CD4-positive, alpha-beta T cell treated with Interferon alpha-2 for 1 hour (primary cell): Measurements from ENCODE around the gene ZFAND6.
"Not testable (repeated sequence)": the region's sequence is repeated elsewhere in the genome, so short reads cannot be mapped to it uniquely, and the experiment has no call there.

Experiments
- DNase-seq, 2 donors: peaks; one replicate each; pipeline ENCODE4 v3.0.0-alpha.2; 2020 to 2022

The ZFAND6 gene

DNA sequence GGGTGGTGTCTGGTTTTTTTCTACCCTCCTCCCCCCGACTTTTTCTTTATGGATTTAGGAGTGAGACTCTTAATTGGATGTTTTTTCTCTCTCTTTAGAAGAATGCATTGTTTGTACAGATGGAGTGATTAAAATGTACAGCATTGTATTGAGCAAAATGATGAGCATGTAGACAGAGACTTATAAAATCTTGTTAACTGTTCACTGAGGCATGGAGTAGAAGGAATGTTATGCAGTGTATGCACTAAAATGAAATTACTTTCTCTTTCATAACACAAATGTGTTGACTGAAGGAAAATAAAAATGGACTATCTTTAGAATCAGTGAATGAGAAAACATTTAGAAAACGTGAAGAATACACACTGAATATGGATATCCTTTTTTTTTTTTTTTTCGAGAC lies 39.8 kb downstream of the ZFAND6 start:
- no peak for DNase-seq

DNA sequence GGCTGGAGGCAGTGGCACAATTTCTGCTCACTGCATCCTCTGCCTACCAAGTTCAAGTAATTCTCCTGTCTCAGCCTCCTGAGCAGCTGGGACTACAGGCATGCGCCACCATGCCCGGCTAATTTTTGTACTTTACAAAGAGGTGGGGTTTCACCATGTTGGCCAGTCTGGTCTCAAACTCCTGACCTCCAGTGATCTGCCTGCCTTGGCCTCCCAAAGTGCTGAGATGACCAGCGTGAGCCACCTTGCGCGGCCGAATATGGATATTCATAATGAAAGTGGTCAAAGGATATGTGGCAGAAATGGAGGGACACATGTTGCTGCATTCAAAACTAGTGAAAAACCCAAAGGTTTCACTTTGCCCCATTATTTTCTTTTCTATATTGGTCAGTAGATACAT lies 40.2 kb downstream of the ZFAND6 start:
- not testable (repeated sequence) for DNase-seq

DNA sequence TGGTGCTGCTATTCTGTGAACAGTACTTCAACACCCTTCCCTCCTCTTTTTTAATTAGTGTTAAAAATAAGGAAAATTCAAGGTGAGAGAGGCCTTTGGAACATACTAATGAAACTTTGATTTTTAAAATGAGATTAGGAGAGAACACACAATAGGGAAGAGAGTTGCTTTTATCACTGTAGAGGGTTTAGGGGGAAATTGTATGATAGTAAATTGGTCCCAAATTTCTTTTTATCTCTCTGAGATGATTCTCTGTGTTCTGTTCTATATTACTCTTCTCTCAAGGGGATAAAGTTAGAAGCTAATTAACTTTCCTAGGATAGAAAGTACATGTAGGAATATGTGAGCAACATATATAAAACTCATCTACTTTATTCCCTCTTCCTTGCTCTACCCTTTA lies 40.8 kb downstream of the ZFAND6 start:
- no peak for DNase-seq

DNA sequence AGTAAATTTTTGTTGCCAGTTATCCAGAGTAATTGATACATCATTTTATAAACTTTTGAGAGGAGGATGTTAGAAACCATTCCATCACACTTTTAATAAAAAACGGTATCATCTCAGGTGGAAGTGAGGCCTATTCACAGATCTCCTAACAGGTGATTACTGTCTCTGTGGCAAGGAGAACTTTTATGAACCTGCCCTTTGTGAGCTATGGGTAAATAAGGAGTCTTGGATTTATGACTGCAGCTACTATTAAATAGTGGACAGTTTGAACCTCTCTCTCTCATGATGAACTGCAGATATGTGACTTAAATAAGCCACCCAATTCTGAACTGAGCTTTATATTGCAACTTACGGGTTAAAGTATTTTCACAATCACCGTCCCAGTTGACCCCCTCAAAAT lies 45.7 kb downstream of the ZFAND6 start:
- no peak for DNase-seq

DNA sequence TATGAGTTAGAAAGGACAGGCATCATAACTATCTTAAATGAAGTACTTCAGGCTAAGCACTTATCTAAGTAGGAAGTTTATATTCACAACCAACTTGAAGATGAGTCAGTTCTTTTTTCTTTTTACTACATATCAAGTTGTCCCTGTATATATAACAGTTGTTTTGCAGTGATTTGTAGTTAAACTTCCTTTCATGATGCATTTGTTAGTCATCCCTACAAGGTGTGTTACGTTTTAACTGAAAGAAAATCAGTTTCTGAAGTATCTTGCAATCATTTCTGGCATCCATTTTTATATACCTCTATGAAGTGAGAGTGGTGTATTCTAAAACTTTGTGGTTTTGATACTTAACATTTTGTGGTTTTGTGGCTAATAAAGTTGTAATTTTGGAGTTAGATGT lies 46.1 kb downstream of the ZFAND6 start:
- no peak for DNase-seq

DNA sequence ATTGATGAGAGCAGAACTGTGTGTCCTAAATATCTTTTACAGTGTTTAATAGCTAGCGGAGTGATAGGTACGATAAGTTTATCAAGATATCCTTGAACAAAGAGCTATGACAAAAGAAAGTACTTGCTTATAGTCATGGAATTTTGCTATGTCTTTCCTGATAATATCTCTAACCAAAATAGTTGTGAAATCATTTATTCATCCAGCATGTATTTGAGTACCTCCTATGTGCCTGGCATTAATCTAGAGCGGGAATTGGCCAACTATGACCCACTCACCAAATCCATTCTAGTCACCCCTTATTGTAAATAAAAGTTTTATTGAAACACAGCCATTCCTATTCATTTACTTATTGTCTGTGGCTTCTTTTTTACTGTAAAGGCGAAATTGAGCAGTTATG lies 46.6 kb downstream of the ZFAND6 start:
- DNase-seq = no peak

DNA sequence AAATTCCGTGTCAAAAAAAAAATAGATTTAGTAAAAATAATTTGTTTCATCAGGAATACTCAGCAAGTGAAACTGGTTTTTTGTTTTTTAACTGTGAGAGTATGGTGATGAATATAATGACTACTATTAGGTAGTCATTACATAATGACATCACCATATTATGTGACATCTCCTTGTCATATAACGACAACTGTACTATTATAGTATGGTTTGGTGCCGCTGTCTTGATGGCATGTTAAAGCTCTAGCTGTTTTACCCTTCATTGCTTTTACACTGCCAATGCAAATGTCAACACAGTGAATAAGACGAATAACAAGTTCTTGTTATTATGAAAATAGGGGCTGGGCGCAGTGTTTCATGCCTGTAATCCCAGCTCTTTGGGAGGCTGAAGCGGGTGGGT lies 47.7 kb downstream of the ZFAND6 start:
- no peak for DNase-seq

DNA sequence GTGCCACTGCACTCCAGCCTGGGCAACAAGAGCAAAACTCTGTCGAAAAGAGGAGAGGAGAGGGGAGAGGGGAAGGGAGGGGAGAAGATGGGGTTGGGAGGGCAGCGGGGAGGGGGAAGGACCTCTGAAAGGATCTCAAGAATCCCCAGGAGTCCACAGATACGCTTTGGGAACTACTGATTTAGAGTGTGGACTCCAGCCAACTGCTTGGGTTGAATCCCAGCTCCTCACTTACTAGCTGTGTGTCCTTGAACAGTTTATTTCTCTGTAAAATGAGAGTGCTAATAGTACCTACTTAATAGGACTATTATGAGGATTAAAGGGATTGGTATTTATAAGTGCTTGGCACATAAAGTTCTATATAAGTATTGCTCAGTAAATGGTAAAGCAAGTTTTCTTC lies 48.3 kb downstream of the ZFAND6 start:
- DNase-seq = no peak

DNA sequence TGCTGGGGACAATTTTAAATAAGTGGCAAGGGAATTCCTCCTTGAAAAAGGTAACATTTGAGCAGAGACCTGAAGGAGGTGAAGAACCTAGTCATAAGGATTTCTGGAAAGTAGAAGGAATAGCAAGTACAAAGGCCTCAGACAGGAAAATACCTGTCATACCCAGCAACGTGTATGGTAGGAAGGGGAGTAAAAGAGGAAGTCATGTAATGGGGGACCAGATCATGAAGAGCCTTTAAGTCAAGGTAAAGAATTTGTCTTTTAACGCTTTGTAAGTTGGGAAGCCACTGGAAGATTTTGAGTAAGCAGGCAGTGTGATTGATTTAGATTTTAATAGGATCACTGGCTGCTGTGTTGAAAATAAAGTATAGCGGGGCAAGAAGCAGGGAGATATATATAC lies 49.9 kb downstream of the ZFAND6 start:
- DNase-seq = no peak

DNA sequence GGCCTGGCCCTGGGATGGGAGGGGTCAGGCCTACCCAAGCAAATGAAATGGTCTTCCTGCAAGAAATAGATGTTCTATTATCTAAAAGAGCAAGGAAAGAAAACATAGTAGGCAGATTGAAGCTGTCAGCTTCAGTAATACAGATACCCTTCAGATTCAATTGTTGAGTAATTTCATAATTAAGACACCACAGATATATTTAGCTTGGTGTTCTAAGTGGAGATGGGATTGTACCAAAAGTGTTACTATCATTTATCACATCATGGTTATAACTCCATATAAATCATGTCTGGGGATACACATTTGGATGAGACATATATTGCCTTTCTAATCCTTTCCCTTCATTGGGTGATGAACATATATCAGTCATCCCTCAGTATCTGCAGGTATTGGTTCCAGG lies 51.4 kb downstream of the ZFAND6 start:
- DNase-seq = no peak

DNA sequence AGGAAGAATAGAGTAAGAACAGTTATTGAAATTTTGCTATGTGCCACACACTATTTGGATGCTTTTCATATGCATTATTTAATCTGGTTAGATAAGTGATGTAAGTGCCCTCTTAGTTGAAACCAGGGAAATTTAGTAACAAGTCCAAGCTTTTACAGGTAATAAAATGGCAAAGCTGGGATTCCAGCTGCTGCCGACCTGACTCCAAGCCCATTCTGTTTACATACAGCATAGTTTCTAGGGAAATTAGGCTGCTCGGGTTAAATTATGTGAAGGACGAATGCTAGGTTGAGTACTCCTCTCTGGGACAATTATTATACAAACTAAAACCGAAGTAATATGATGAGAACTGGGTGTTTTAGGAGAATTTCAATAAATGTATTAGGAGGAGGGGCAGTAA lies 54.6 kb downstream of the ZFAND6 start:
- no peak for DNase-seq

DNA sequence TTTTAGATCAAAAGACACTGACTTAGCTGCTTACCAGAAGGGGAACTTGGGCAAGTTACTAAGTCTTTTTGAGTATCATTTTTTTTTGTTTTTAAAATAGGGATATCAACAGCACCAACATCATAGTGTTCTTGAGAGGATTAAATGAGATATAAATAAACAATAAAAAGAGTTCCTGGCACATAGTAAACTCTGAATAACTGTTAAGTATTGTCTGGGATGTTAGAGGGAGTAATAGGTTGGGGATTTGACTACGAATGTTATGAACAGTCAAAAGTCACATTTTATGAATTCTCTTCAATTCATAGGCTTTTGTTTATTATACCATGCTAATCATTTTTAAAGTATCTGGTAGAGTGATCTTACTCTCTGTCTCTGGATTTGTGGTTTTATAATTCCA lies 55.5 kb downstream of the ZFAND6 start:
- no peak for DNase-seq

DNA sequence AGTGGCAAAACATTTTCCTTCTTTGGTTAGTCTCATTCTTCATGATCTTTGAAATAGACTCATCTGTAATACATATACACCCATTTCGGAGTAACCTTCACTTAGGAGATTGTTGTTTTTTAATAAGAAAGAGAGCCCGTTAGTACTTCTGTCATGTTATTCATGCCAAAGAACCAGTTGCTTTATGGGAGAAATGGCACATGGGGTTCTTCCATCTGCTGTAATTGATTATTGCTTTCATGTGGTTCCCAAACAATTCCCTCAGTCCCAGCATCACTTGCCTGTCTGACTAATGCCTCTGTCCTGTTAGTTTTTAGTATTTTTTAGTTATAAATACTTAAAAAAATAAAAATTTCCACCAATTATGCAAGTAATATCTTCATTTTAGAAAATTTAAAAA lies 59.5 kb downstream of the ZFAND6 start:
- DNase-seq = no peak

DNA sequence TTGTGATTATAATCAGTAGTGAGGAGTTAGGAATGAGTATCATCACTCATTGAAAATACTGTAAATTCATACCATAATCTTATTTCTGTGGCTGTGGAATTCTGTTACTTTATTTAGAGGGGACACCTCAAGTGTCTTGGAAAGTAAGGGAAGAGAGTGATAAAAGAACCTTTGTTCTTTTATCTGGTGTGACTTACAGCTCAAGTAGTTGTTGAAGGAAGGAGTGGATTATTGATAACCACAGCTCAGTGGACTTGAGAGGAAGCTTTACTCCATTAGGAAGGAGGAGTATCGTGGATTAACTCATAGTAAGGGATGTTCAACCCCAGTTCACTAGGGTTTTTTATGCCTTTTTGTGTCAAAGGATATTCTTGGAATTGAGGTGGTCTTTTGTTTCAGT lies 61.2 kb downstream of the ZFAND6 start:
- no peak for DNase-seq

DNA sequence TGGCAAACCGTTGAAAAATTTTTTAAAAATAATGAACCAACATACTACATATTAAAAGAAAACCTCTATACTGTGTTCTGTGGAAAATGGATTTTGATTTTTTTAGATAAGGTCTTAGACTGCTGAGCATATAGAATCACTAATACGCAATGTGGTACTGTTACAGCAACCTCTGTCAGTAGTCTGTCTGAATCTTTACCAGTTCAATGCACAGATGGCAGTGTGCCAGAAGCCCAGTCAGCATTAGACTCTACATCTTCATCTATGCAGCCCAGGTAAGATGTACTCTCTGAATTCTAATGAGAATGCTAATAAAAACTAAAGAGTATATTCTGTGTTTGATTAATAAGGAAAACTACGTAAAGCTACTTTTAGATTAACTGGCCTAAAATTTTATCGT lies 62.1 kb downstream of the ZFAND6 start:
- no peak for DNase-seq

DNA sequence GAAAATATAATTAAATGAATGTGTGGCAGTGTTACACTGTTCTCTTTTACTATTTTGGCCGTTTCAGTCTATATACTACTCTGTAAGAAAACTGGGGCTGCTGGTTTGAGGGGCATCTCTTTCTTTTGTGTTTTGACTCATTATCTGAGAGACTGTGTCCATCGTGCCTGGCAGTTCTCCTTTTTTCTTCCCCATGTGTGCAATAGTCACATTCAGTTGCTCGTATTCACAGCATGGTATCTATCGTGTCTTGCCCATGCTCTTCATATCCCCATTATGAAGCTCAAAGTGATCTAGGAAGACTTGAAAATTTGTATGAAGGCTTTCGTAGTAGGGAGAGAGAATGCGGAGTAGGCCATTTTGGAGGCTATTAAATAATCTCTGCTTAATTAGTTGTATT lies 63.6 kb downstream of the ZFAND6 start:
- DNase-seq = no peak

DNA sequence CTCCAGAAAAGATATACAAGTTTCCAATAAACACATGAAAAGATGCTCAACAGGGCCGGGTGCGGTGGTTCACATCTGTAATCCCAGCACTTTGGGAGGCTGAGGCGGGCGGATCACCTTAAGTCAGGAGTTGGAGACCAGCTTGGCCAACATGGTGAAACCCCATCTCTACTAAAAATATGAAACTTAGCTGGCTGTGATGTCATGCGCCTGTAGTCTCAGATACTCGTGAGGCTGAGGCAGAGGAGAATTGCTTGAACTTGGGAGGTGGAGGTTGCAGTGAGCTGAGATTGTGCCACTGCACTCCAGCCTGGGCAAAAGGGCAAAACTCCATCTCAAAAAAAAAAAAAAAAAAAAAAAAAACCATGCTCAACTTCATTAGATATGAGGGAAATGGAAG lies 67.8 kb downstream of the ZFAND6 start:
- not testable (repeated sequence) for DNase-seq

DNA sequence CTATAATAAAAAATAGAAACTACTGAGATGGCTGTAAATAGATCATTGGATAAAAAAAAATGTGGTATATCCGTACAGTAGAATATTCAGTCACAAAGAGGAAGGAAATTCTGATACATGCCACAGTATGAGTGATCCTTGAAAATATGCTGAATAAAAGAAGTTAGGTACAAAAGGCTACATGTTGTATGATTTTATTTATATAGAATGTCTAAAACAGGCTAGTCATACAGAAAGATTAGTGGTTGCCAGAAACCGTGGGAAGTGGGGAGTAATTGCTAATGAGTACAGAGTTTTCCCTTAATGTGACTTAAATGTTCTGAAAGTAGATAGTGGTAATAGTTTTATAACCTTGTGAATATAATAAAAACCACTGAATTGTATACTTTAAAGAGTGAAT lies 68.4 kb downstream of the ZFAND6 start:
- no peak for DNase-seq

DNA sequence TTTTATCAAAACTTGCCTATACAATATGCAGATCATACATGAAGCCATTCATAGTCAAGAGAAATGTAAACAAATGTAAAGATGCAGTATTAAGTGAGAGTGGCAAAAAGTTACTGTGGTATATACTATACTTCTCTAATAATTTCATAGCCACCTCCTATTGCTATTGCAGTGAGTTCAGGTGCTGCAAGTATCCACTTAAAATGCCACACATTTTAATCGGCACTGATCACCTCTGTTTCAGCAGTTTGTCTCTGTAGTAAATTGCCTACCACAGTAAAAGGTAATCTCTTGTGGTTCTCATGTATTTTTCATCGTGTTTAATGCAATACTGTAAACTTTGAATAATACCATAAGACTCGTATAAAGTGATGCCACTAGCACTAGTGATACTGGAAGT lies 72.9 kb downstream of the ZFAND6 start:
- no peak for DNase-seq

DNA sequence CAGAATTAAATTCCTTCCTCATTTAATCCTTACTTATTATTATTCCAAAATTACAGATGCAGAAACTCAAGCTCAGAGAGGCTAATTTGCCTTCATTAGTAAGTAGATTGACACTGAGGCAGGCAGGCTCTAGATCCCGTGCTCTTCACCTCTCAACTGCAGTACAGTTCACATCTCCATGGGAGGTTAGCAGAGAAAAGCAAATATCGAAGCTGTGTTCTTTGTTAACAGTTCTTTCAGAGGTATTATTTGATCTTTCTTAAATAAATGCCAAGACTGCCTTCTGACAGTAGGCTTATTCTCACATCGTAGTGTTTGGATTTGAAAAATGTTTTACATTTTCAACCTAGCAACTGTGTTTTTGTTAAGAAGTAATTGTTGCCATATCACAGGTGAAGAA lies 77.4 kb downstream of the ZFAND6 start:
- no peak for DNase-seq

DNA sequence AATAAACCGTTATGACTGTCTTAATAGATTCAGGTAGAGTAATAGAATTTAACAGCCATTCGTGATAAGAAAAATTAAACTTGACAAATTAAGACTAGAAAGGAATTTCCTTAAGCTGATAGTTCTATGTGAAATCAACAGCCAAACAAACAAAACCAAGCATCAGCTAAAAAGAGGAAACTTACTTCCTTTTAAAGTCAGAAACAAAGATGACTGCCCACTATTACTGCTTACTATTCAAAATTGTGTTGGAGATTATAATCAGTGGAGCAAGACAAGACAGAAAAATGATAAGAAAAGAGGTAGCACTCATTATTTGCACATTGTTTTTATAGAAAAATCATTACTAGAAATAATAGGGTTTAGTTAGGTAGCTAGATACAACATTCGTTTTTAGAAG lies 79.5 kb downstream of the ZFAND6 start:
- DNase-seq = no peak

DNA sequence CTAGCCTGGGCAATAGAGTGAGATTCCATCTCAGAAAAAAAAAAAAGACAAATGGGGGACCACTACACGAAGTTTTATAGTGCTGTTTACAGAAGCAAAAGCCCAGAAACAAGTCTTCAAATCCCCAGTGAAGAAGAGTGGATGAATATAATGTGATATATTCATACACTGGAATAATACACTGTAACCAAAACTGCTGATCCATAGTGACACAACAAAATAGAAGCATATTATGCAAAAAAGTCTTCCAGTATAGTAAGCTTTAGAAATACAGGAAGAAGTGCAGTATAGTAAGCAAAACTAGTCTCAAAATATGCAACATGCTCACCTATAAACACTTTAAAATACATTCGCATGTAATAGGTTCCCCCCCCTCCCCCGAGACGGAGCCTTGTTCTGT lies 81.4 kb downstream of the ZFAND6 start:
- no peak for DNase-seq

DNA sequence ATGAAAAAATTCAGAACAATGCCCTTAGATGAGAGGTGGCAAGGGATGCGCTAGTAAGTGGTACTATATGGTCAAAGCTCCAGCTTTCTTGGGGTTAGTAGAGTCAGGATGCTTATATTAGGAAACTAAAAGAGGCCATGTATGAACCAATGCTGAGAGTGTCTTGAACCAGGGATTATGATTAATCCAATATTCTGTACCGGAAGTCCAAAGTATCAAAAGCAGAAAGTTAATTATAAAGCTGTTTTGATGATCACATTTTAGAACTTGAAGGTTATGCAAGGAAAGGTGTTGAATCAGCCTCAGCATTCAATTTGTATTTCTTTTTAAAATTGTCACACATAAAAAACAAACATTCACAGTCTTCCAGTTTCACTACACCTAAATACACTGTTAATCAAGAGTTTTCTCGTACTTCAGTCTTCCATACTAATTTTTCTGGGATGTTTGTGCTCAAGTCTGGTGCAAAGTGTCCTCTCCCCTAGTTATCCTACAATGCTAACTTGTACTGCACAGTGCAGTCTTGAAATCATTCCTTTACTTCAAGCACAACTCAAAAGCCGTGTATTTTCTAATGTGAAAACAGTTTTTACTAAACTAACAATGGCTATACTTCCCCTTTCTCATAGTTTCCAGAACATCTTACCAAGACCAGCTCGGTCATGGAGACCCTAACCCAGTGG lies 82.6 kb downstream of the ZFAND6 start:
- no peak for DNase-seq

DNA sequence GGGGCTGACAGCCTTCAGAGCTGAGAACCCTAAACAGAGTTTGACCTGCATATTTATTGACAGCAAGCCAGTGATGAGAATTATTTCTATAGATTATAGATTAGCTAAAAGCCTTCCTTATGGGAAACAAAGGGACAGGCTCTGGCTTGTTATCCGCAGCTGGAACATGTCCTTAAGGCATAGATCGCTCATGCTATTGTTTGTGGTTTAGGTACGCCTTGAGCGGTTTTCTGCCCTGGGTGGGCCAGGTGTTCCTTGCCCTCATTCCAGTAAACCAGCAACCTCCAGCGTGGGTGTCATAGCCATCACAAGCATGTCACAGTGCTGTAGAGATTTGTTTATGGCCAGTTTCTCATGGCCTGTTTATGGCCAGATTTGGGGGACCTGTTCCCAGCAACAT lies 83.2 kb downstream of the ZFAND6 start:
- DNase-seq = no peak

DNA sequence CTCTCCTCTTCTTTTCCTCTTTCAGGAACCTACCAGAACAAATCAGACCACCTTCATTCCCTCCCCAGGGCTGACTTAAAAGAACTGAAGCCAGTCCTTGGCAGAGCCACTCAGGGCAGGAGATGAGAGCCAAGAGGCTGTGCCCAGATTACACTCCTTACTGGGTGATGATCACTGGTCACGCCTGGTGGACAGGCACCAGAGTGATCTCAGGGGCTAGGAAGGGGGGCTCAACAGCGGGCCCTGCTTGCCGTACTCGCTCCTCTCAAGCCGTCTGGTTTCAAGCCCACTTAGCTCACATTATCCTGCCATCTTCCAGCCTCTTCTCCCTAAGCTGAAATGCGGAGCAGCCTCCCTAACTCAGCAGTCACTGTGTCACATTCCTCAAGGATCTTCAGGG lies 91.7 kb downstream of the ZFAND6 start:
- no peak for DNase-seq

DNA sequence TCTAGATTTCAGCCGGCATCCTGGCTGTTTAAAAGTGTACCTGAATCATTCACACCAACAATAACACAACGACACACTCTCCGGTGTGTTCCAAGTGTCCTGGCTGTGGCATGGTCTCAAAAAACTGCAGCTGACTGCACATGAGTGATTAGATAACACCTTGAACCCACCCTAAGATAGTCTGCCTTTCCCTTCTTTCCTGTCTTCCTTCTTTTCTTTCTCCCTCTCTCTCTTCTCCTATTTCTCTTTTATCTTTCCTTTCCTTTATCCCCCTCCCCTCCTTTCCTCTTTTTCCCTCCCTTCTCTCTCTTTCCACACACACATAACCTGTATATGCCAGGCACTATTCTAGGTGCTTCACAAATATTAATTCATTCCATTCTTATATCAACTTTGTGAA lies 92.1 kb downstream of the ZFAND6 start:
- DNase-seq = no peak
